Measurements from ENCODE around the gene EMP1. TPM values are rescaled to one million over a fixed set of nuclear protein-coding genes. Genes with fewer than 3 reads are reported as not detected.

EMP1 gene
- total RNA-seq, 1 donor from 2014 or later = 286 TPM

- Histone ChIP-seq H3K27ac (peak overlapping the region; percentile 96), H3K4me1 (peaks cover 59% of the 10 kb centered on the region), H3K27me3 (no peaks in the 10 kb centered on the region), H3K36me3 (no peaks in the 10 kb centered on the region), H3K4me3 (peak overlapping the region; percentile 66), H3K9me3 (no peaks in the 10 kb centered on the region)
- intact Hi-C loops (cut with DNase I) = no loop called here
- DNase-seq (no peak), ATAC-seq (no peak)
- TF ChIP-seq CTCF (IDR thresholded peaks at IDR 0.05) = no peak
Observed at GRCh38 chr12:13198241-13198640, 1.7 kb downstream of the EMP1 start.

- TF ChIP-seq CTCF (IDR thresholded peaks at IDR 0.05) = no peak
- ATAC-seq = no peak
- intact Hi-C loops (cut with DNase I) = no loop called here
- no peak for DNase-seq
- Histone ChIP-seq H3K36me3 (no peaks in the 10 kb centered on the region), H3K9me3 (no peaks in the 10 kb centered on the region), H3K27me3 (no peaks in the 10 kb centered on the region), H3K27ac (peak overlapping the region; percentile 96), H3K4me1 (peaks cover 64% of the 10 kb centered on the region), H3K4me3 (peak overlapping the region; percentile 66)
Observed at GRCh38 chr12:13198876-13199275, 2.4 kb downstream of the EMP1 start.

GRCh38 chr12:13199592-13199991, 3.1 kb downstream of the EMP1 start:
- intact Hi-C loops (cut with DNase I) = no loop called here
- no peak for TF ChIP-seq CTCF (IDR thresholded peaks at IDR 0.05)
- ATAC-seq = no peak
- H3K4me1 ChIP-seq = peaks cover 67% of the 10 kb centered on the region
- H3K9me3 ChIP-seq = no peaks in the 10 kb centered on the region
- H3K27ac ChIP-seq = peak overlapping the region; percentile 96
- H3K4me3 ChIP-seq = peak overlapping the region; percentile 66
- no peaks in the 10 kb centered on the region for H3K36me3 ChIP-seq
- H3K27me3 ChIP-seq = no peaks in the 10 kb centered on the region
- DNase-seq = no peak

- H3K36me3 ChIP-seq = no peaks in the 10 kb centered on the region
- H3K4me3 ChIP-seq = peak overlapping the region; percentile 15
- H3K4me1 ChIP-seq = peaks cover 62% of the 10 kb centered on the region
- intact Hi-C loops (cut with DNase I) = no loop called here
- H3K27ac ChIP-seq = peak overlapping the region; percentile 14
- H3K27me3 ChIP-seq = no peaks in the 10 kb centered on the region
- DNase-seq = no peak
- TF ChIP-seq CTCF (IDR thresholded peaks at IDR 0.05) = no peak
- no peak for ATAC-seq
- H3K9me3 ChIP-seq = no peaks in the 10 kb centered on the region
Observed at GRCh38 chr12:13200841-13201240, 4.3 kb downstream of the EMP1 start.

DNA sequence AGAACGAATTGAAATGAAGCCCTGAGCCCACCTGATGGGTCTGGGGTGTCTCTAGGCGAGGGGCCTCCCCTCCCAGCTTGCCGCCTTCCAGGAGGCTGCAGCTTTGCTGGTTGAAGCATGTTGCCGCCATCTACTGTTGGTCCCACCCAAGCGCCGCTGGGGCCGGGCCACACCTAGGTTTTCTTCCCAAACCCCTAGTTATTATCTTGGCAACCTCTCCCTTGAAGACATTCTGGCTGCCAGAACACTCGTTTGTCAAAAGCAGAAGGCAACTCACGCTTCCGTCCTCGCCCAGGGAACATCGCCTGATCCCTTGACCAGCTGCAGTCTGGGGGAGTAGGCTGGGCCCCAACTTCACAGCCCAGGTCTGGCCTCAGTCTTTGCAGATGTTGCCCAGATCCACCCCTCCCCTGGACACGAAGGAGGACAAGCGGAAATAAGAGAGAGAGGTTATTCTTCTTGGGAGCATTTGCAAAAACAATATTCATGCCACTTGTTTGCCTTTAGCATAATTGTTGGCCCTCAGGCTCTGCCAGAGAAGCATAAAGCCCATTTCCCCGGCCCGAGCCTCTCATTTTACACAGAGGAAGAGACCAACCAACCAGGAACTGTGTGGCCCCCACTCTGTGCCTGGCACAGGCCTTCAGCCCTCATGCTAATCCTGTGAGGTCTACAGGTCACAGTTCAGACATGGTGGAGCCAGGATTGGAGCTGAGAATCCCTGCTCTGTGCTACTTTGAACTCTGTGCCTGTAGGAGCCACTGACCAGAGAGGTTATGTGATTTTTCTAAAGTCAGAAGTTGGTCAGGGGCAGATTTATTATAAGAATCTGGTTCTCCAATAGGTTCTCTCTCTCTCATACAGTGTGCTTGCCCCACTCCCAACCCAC, 6.8 kb downstream of the EMP1 start:
- Histone ChIP-seq H3K36me3 (no peaks in the 10 kb centered on the region), H3K4me1 (peaks cover 78% of the 10 kb centered on the region), H3K27ac (peak overlapping the region; percentile 58), H3K9me3 (no peaks in the 10 kb centered on the region), H3K4me3 (no peak overlapping the region), H3K27me3 (no peaks in the 10 kb centered on the region)
- peak; percentile 20 for TF ChIP-seq CTCF (IDR thresholded peaks at IDR 0.05)
- DNase-seq (peak; percentile 64), ATAC-seq (peak; percentile 34)
- intact Hi-C loops (cut with DNase I) = no loop called here

Measured in upper lobe of right lung (tissue), 1 donor.